ENCODE data around the gene LPP.

DNA sequence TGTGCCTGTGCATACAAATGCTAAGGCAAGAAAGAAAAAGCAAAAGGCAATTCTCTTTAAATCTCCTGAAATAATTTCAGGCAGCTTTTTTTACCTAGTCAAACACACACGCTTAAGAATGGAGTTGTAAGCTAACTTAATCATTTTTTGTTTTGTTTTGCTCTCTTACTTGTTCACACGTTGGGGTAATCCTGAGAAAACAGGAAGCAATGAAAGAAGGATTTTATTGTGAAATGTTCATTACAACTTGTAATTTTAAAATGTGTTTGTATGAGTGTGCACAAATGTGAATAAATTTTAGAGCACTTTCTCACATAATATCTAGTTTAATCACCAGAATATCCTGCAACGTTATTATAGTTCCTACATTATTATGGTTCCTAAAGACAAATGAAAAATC is 263.8 kb downstream of the LPP start:
- TF ChIP-seq ZFP36 (IDR thresholded peaks at IDR 0.05; ENCODE audit: borderline replicate concordance, low read depth, low read length, partially characterized antibody) (no peak), ZNF775 (CRISPR knock-in tag; IDR thresholded peaks at IDR 0.05; ENCODE audit: borderline replicate concordance) (no peak)
